Smooth muscle cell (in vitro differentiated cells): ENCODE measurements around the gene CHST14. TPM values are rescaled to one million over a fixed set of nuclear protein-coding genes. Genes with fewer than 3 reads are reported as not detected.

Experiments
- DNase-seq: peaks from one replicate; lab custom pipeline; 2025; ENCODE audit not compliant: unreplicated experiment; lab: John Stamatoyannopoulos, UW
- H2AFZ ChIP-seq: fragments of 200-600 bp; sonication (generic); 2 replicates; pipeline ENCODE4 v1.6.0; 2016; ENCODE audit warnings: antibody characterized with exemption, low read depth, mild to moderate bottlenecking
- H3F3A ChIP-seq: fragments of 200-600 bp; sonication (generic); 2 replicates; pipeline ENCODE4 v1.6.0; 2017; ENCODE audit warnings: antibody characterized with exemption, low read depth
- H3K27ac ChIP-seq: fragments of 200-600 bp; sonication (generic); 2 replicates; pipeline ENCODE4 v1.5.1; 2016; ENCODE audit warnings: low read depth, mild to moderate bottlenecking
- H3K27me3 ChIP-seq: fragments of 200-600 bp; sonication (generic); 2 replicates; pipeline ENCODE4 v1.6.1; 2016; ENCODE audit warnings: low read depth, mild to moderate bottlenecking
- H3K36me3 ChIP-seq: fragments of 200-600 bp; sonication (generic); 2 replicates; pipeline ENCODE4 v1.5.1; 2016; ENCODE audit warnings: low read depth
- H3K4me1 ChIP-seq: fragments of 200-600 bp; sonication (generic); 2 replicates; pipeline ENCODE4 v1.5.1; 2016; ENCODE audit warnings: low read depth
- H3K4me2 ChIP-seq: fragments of 200-600 bp; sonication (generic); 2 replicates; pipeline ENCODE4 v1.6.0; 2016; ENCODE audit warnings: mild to moderate bottlenecking
- H3K4me3 ChIP-seq: fragments of 200-600 bp; sonication (generic); 2 replicates; pipeline ENCODE4 v1.5.1; 2016; ENCODE audit warnings: mild to moderate bottlenecking
- H3K79me2 ChIP-seq: fragments of 200-600 bp; sonication (generic); 2 replicates; pipeline ENCODE4 v1.6.0; 2016; ENCODE audit warnings: low read depth, mild to moderate bottlenecking
- H3K9ac ChIP-seq: fragments of 200-600 bp; sonication (generic); 2 replicates; pipeline ENCODE4 v1.6.0; 2016; ENCODE audit warnings: low read depth
- H3K9me3 ChIP-seq: fragments of 200-600 bp; sonication (generic); replicated peaks from 2 replicates; pipeline ENCODE4 v1.5.1; 2016; ENCODE audit warnings: low read depth
- H4K20me1 ChIP-seq: fragments of 200-600 bp; sonication (generic); 2 replicates; pipeline ENCODE4 v1.6.0; 2016; ENCODE audit warnings: low read depth
- CTCF ChIP-seq: fragments of 200-600 bp; sonication (generic); IDR thresholded peaks from 2 replicates; pipeline ENCODE4 v1.5.1; 2017; ENCODE audit warnings: borderline replicate concordance, mild to moderate bottlenecking, antibody characterized with exemption; ENCODE audit not compliant: insufficient read depth, poor library complexity, severe bottlenecking
- WGBS: methylation state at CpG from one replicate; pipeline ENCODE4 v1.1.7; 2016; ENCODE audit warnings: low lambda C conversion rate; 5-methylcytosine and 5-hydroxymethylcytosine counted together
- polyA plus RNA-seq: library from polyadenylated mRNA; unstranded; fragments of >200 nt; fragmentation: Nextera tagmentation; extraction: Ambion mirVana; gene quantifications from 2 replicates; pipeline ENCODE4 v1.2.1, GENCODE V29; 2016
- total RNA-seq: library from RNA; depleted of rRNA; stranded (reverse); fragments of >200 nt; gene quantifications from 2 replicates; pipeline ENCODE4 v1.2.3, GENCODE V29; 2014

CHST14 gene
- total and polyA plus RNA-seq, 2 experiments from 2014 or later = 19.1 to 24.6 TPM

GRCh38 chr15:40516322-40516721 is 45.5 kb downstream of the CHST14 start:
- no peaks in the 10 kb centered on the region for H3K36me3 ChIP-seq
- no peaks in the 10 kb centered on the region for H3K9me3 ChIP-seq
- no peaks in the 10 kb centered on the region for H3K4me1 ChIP-seq
- H4K20me1 ChIP-seq = no peaks in the 10 kb centered on the region
- no peak overlapping the region for H2AFZ ChIP-seq
- no peaks in the 10 kb centered on the region for H3F3A ChIP-seq
- no peak overlapping the region for H3K27ac ChIP-seq
- no peak overlapping the region for H3K4me2 ChIP-seq
- TF ChIP-seq CTCF = no peak
- H3K79me2 ChIP-seq = no peaks in the 10 kb centered on the region
- no peaks in the 10 kb centered on the region for H3K27me3 ChIP-seq
- 95% methylated on average over 2 of the region's 2 CpGs for WGBS
- H3K9ac ChIP-seq = no peak overlapping the region
- no peak overlapping the region for H3K4me3 ChIP-seq
- DNase-seq = no peak

Other genes starting within 250 kb of the CHST14 start
- 1.6 and 3.2 TPM in 2 replicates for gene PAK6, start 231.9 kb upstream of the CHST14 start, total RNA-seq
- gene PAK6, start 231.9 kb upstream of the CHST14 start, polyA plus RNA-seq = 0.29 and 2.2 TPM in 2 replicates
- gene ANKRD63, start 187.9 kb upstream of the CHST14 start, total RNA-seq = not detected in 2 replicates
- gene ANKRD63, start 187.9 kb upstream of the CHST14 start, polyA plus RNA-seq = 0.15 TPM in 1 of 2 replicates, not detected in the other
- 1.5 and 3.9 TPM in 2 replicates for gene PLCB2, start 163.0 kb upstream of the CHST14 start, total RNA-seq
- 1.9 TPM in 1 of 2 replicates, not detected in the other for gene PLCB2, start 163.0 kb upstream of the CHST14 start, polyA plus RNA-seq
- 28.1 and 30.4 TPM in 2 replicates for gene INAFM2, start 147.3 kb upstream of the CHST14 start, total RNA-seq
- gene INAFM2, start 147.3 kb upstream of the CHST14 start, polyA plus RNA-seq = 23.9 and 48.6 TPM in 2 replicates
- 2.2 and 3.8 TPM in 2 replicates for gene CCDC9B, start 130.0 kb upstream of the CHST14 start, total RNA-seq
- 0.97 and 4.7 TPM in 2 replicates for gene CCDC9B, start 130.0 kb upstream of the CHST14 start, polyA plus RNA-seq
- gene PHGR1, start 120.0 kb upstream of the CHST14 start, total RNA-seq = not detected in 2 replicates
- 0.48 TPM in 1 of 2 replicates, not detected in the other for gene PHGR1, start 120.0 kb upstream of the CHST14 start, polyA plus RNA-seq
- gene DISP2, start 112.8 kb upstream of the CHST14 start, total RNA-seq = 0.04 and 0.58 TPM in 2 replicates
- gene DISP2, start 112.8 kb upstream of the CHST14 start, polyA plus RNA-seq = 0.46 and 0.90 TPM in 2 replicates
- 24.1 and 27.0 TPM in 2 replicates for gene KNSTRN, start 88.3 kb upstream of the CHST14 start, total RNA-seq
- gene KNSTRN, start 88.3 kb upstream of the CHST14 start, polyA plus RNA-seq = 15.4 and 17.3 TPM in 2 replicates
- 17.4 and 20.3 TPM in 2 replicates for gene IVD, start 65.2 kb upstream of the CHST14 start, total RNA-seq
- gene IVD, start 65.2 kb upstream of the CHST14 start, polyA plus RNA-seq = 37.8 and 38.3 TPM in 2 replicates
- gene BAHD1, start 30.0 kb upstream of the CHST14 start, total RNA-seq = 7.9 and 8.4 TPM in 2 replicates
- 11.1 and 13.4 TPM in 2 replicates for gene BAHD1, start 30.0 kb upstream of the CHST14 start, polyA plus RNA-seq
- gene CCDC32, start 94.1 kb downstream of the CHST14 start, total RNA-seq = 16.2 and 25.5 TPM in 2 replicates
- gene CCDC32, start 94.1 kb downstream of the CHST14 start, polyA plus RNA-seq = 19.3 and 20.6 TPM in 2 replicates
- gene RPUSD2, start 98.3 kb downstream of the CHST14 start, total RNA-seq = 6.8 and 7.3 TPM in 2 replicates
- gene RPUSD2, start 98.3 kb downstream of the CHST14 start, polyA plus RNA-seq = 13.3 and 17.6 TPM in 2 replicates
- gene KNL1, start 123.3 kb downstream of the CHST14 start, total RNA-seq = 7.2 and 10.8 TPM in 2 replicates
- 1.5 and 3.1 TPM in 2 replicates for gene KNL1, start 123.3 kb downstream of the CHST14 start, polyA plus RNA-seq
- gene RAD51, start 224.2 kb downstream of the CHST14 start, total RNA-seq = 9.2 and 9.7 TPM in 2 replicates
- gene RAD51, start 224.2 kb downstream of the CHST14 start, polyA plus RNA-seq = 10.7 and 15.2 TPM in 2 replicates